ENCODE measurements around the gene SHISA6.
"Not testable (repeated sequence)": the region's sequence is repeated elsewhere in the genome, so short reads cannot be mapped to it uniquely, and the experiment has no call there.

The SHISA6 gene

DNA sequence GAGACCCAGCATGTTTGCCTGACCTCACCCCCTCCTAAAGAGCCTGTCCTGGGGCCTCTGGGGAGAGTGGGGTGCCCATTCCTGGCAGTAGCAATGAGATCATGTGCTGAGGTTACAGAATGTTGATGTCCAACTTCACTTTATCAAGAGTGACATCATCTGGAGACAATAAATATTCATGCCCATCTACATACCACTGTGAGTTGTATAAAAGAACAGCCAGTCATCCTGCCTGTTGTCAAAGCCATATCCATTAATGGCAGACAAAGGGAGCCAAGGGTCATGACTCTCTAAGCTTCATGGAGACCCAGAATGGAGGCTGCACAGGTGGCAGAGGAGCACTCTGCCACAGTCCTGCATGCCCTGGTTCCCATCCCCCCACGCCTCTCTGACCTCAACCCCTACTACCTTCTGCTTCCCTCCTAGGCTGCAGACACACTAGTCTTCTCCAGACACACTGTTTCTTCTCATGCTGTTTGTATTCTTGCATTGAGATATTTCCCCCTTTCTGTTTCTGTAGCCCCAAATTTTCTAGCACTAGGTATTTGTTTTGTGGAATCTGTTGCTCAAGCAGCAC, 27.1 kb downstream of the SHISA6 start:
- DNase-seq (ENCODE audit: low spot score), result no peak

DNA sequence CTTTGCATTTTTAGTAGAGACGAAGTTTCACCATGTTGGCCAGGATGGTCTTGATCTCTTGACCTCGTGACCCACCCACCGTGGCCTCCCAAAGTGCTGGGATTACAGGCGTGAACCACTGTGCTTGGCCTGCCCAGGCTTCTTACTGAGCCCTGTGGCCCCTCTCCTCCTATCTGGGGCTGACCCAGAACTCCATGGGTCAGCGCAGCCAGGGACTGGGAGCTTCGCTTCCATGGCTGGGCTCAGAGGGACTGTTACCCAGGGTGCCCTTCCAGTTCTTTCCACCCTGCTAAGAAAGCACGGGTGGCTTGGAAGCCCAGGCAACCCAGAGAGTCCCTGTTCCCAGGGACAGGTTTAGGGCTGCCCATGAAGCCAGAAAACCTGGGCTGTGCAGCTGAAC, 28.2 kb downstream of the SHISA6 start:
- no peak for DNase-seq (ENCODE audit: low spot score)

DNA sequence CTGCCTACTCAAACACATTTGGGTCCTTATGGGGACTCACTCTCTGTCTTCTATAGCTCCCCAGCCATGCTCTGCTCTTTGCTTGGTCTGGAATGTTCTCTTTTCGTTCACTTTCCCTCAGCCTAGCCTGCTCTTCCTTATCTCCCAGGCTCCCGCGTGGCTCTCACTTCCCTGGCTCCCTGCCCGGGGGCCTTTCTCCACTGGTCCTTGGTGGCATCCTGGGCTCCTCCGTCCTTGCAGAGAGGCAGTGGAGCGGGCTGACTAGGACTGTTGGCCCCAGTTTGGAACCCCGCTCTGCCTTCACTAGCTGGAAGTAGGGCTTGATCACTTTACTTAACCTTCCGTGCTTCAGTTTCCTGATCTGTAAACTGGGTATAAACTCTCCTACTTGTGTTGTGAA, 31.2 kb downstream of the SHISA6 start:
- DNase-seq (ENCODE audit: low spot score), result no peak

DNA sequence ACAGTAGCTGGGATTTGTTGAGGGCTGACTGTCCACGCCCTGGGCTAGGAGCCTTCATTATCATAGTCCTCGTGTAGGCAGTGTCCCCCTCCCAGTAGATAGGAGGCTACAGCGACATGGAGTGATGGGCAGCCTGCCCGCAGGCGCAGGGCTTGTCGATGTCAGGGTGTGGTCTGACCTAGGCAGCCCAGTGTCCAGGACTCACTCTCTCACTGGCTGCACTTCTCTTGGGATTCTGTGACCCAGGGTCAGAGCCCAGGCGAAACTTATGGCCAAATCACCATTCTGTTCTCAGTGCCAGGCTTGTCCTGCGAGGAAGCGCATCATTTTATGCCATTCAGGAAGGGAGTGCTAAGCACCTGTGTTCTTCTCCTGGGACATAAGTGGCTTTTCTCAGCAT, 32.6 kb downstream of the SHISA6 start:
- DNase-seq (ENCODE audit: low spot score), result no peak

DNA sequence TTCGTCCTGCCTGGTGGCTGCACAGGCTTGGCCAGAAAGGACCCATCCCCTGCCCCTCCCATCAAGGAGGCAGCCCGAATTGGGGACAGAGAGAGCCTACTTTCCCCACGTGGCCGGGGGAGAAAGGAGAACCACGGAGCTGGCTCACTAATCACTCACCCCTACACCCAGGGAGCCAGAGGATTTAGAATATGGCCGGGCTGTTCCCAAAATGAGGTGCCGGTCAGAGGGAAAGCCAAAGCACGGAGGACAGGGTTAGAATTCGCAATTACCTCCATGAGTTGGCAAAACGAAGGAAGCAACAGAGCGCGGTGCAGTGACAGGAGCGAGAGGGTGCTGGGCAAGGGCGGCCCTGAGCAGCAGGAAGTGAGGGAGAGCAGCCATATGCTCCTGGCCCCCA, 33.1 kb downstream of the SHISA6 start:
- DNase-seq (ENCODE audit: low spot score), result no peak

DNA sequence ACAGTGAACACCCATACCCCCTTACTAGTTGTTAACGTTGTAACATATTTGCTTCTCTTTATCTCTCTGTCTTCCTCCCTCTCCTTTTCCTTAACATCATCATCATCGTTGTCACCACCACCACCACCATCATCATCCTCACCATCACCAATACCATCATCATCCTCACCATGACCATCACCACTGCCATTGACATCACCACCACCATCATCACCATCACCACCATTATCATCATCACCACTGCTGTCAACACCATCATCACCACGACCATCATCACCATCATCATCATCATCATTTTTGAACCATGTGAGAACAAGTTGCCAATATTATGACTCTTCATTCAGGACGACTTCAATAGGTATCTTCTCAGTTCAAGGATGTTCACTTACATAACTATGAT, 35.5 kb downstream of the SHISA6 start:
- no peak for DNase-seq (ENCODE audit: low spot score)

DNA sequence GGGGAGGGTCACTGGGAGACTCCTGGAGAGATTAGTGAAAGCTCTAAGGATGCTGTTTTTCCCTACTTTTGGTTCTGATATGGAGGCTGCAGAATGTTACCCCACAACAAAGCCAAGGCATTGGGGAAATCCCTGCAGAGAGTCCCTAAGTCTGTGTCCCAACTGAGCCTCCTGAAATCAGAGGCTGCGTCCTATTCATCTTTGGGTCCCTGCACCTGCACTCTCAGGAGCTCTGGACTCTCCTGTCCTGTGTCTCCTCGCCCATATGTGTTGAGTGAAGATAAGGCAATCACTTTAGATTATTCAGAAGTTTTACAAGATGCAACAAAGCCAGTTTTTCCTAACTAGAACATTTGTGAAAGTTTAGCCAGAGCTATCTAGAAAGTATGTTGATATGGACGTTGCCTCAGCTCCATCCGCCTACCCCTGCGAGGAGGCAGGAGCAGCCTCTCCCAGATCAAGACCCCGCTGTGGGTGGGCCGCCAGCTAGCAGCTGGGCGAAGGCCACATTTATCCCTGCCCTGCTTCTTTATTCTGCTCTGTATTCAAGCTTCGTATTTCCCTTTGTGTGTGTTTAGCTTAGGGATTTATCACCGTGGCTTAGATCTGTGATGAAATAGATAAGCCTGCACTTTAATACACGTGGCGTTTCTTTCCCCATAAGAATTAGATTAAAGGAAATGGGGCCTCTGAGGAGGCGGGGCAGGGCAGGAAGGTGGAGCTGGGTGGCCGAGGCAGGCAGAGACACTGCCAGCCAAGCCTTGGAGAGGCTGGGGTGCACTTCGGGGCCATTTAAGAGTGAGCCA, 37.4 kb downstream of the SHISA6 start:
- DNase-seq (ENCODE audit: low spot score), result no peak

DNA sequence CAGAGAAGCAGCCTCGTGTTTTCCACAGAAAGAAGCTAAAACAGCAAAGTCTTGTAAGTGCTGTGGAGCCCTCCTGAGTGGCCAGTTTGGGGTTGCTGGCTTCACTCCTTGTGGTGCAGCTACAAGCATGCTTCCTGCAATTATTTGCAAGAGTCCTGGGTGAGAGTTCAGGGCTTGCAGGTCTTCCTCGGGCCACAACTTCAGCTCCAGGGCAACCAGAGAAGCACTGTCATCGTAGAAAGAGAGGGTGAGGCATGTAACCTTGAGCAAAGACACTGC, 37.9 kb downstream of the SHISA6 start:
- DNase-seq (ENCODE audit: low spot score), result no peak

DNA sequence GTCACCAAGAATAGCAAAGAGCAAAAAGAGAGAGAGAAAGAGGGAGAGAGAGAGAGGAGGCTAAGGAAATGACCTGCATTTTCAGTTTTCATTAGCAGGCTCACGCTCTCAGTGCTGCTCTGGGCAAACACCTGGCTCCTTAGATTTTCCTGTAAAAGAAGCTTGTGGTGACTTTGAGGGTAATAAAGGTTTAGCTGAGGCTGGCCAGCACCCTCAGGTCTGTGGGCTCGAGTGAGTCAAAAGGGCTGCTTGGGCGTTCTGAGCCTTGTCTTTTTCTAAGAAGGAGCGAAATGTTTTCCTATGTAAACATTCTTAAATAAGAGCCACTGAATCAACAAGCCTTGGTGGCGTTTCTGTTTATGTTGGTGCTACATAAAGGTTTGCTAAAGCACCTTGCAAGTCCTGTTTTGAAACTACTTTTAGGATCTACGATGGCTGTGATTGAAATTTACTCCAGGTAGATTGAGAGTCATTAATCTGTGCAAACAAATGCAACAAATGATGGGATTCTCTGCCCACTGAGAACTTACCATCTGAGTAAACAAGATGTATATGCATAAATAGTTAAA, 38.8 kb downstream of the SHISA6 start:
- no peak for DNase-seq (ENCODE audit: low spot score)

DNA sequence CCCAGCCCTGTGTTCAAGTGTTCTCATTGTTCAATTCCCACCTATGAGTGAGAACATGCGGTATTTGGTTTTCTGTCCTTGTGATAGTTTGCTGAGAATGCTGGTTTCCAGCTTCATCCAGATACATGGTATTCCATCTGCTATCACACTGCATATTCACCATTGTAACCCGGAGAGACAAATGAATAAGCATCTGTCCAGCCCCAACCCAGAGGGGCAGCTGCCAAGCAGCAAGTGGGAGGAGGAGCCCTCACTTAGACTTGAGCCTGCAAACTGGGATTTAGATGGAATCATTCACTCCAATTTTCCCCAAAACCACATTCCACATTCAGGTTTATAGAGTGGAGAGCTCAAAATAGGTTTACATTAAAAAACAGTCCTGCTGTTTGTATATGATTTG, 41.6 kb downstream of the SHISA6 start:
- no peak for DNase-seq (ENCODE audit: low spot score)

DNA sequence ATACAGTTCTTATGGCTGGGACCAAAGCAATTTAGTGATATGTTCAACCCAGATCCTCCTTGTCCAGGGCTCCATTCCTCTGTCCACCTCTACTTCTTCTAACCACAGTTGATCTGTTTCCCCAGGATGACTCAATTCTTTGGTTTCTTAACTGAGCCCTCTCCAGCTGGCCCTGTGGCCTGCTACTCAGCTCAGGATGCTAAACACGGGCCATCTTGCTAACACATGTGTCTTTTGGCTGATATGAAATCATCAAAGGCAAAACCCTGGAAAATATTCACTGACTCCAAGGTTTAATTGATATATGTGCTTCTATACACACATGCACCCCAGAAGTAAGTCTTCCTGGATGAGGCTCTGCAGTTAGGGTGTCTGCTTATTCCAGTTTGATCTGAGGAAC, 43.8 kb downstream of the SHISA6 start:
- no peak for DNase-seq (ENCODE audit: low spot score)

DNA sequence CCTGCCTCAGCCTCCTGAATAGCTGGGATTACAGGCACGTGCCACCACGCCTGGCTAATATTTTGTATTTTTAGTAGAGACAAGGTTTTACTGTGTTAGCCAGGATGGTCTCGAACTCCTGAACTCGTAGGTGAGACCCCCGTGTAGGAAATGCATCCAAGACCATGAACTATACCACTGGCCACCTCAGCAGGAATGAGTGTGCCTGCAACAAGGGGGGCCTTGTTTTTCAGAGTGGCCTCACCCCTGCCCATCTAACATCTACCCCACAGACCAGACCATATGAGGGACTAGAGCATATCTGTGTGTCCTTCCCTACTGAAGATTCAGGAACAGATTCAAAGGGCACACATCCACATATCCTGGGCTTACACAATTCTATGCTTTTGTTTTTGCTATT, 44.9 kb downstream of the SHISA6 start:
- DNase-seq (ENCODE audit: low spot score), result no peak

DNA sequence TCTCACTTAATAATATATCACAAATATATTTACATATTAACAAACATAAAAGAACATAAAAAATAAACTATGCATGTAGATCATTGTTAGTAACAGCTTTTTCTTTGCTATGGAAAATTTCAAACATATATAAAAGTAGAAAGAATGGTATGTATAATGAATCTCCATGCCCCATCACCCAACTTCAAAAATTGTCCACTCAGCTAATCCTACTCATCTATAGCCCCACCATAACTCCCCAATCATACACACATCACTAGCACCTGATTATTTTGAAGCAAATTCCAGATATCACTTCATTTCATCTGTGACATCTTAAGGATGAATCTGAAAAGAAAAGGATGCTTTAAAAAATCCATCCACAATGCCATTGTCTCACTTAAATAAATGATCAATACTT, 46.8 kb downstream of the SHISA6 start:
- DNase-seq (ENCODE audit: low spot score), result no peak

DNA sequence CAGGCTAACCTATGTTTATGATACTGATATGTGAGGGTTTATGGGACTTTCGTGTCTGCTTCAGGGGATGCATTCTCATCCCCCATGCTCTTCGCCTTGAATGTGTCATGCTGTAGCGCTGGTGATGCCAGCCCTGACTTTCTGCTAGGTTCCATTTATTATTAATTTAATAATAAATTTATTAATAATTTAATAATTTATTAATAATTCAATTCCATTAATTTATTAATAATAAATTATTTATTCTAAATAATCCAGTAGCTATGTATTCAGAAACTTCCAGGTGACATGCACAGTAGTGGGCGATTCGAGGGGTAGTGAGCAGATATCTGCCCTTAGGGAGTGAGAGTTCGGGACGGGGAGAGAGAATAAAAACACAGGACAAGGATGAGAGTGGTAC, 49.8 kb downstream of the SHISA6 start:
- DNase-seq (ENCODE audit: low spot score), result no peak

DNA sequence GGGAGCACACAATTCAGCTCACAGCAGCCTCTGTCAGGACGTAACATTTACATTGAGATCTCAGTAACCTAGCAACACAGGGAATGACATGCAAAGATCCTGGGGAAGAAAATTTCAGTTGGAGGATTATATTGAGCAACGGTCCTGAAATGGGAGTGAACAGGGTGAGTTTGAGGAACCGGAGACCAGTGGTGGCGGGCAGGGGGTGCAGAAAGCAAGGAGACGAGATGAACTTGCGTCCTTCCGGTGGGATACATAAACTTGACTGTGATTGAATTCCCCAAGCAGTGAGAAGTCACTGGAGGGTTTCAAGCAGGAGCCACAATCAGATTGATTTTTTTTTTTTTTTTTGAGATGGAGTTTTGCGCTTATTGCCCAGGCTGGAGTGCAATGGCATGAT, 51.5 kb downstream of the SHISA6 start:
- DNase-seq (ENCODE audit: low spot score), result no peak

DNA sequence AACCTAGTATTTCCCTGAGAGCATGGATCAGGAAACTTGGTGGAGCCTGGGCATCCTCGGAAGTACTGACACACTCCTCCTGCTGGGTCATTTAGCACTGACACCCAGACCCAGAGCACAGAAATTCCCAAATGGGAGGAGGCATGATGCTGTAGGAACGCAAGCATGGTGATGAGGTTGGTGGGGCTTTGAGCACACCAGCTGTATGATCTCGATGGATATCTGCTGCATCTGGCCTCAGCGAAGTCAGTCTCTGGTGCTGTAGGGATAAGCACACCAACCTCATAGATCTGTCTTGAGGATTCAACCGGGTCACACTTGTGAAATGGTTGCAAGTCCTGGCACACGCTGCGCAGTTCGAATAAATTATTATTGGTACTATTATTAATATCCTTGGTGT, 52.5 kb downstream of the SHISA6 start:
- DNase-seq (ENCODE audit: low spot score), result no peak

DNA sequence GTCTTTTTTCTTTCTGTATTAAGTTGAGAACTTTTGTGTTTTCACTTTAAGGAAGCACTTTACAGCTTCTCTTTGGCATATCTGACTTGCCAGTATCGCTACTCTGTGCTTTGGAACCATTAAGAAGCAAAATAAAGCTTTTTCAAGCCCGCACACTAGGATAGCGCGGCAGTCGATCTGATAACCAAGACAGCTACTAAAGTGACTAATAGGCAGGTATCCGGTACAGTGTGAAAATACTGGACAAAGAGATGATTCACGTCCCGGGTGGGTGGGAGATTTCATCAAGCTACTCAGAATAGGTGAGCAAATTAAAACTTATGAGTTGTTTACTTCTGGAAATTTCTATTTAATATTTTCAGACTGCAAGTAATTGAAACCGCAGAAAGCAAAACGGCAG, 53.8 kb downstream of the SHISA6 start:
- DNase-seq (ENCODE audit: low spot score), result no peak

DNA sequence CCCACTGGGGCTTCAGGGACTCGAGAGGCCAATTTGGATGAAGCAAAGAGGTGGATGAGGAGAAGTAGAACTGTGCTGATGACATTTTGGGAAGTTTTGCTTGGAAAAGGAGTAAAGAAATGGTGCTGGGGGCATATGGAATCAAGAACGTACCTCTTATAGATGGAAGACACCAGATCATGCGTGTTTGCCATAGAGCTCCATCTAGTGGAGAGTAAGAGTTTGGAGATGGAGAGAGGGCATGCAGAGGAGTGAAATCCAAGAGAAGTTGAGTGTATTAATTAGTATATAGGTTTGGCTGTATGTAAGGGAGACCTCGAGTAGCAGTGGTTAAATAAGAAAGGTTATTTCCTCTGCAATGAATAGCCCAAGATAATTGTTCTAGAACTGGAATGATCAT, 56.0 kb downstream of the SHISA6 start:
- peak; percentile 5 for DNase-seq (ENCODE audit: low spot score)

DNA sequence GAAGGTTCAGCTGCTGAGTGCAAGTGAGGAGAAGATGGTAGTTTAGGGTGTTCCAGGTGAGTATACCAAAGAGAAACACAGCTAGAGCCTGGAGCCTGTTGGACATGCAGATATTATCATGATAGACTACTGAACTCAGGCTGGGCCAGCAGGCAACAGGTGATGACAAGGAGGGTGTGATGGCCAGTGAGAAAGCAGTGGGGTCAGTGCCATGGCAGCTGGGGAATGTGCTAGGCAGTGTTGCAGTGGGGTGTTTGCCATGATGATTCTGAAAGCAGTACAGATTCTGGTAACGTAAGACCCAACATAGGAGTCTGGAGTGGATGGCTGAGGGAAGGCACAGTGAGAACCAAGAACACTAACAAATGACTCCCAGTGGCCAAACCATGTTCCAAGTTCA, 57.4 kb downstream of the SHISA6 start:
- no peak for DNase-seq (ENCODE audit: low spot score)

DNA sequence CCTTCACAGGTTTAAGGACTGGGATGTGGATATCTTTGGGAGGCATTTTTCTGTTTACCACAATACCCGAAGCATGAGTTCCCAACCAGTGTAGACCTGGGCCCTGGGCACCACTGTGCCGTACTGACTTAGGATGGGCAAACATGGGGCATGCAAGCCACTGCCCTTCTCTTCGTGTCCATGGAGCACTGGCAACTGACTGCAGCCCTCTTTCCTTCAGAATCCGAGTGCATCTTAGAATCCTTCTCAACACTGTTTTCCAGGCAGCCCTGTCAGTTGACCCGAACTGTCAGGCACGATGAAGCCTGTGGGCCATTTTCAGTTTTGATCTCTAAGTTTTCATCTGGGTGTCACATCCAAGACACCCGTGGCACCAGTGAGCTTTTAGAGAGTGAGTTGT, 59.2 kb downstream of the SHISA6 start:
- DNase-seq (ENCODE audit: low spot score), result no peak

DNA sequence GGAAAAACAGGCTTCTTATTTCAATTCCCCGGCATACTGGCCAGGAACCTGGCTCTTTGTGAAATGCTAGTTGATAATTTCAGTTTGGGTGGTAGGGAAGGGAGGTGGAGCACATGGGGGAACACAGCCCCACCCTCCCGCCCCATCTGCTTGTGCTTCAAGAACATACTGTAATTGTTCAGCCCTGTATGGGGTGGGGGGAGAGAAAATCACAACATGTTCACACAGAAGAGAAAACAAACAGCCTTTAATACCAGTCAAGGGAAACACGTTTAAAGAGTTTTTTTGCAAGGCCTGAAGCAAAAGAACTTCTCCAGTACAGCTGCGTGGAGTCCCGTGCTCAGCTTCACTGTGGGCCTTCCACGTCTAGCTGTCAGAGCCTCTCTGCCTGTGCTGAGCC, 59.7 kb downstream of the SHISA6 start:
- no peak for DNase-seq (ENCODE audit: low spot score)

DNA sequence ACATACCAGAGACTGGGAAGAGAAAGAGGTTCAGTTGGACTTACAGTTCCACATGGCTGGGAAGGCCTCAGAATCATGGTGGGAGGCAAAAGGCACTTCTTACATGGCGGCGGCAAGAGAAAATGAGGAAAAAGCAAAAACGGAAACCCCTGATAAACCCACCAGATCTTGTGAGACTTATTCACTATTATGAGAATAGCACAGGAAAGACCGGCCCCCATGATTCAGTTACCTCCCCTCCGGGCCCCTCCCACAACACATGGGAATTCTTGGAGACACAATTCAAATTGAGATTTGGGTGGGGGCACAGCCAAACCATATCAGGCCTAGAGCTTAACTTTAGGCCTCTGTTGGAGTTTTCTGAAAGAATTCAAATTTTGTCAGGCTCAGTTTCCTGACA, 60.9 kb downstream of the SHISA6 start:
- DNase-seq (ENCODE audit: low spot score), result not testable (repeated sequence)

DNA sequence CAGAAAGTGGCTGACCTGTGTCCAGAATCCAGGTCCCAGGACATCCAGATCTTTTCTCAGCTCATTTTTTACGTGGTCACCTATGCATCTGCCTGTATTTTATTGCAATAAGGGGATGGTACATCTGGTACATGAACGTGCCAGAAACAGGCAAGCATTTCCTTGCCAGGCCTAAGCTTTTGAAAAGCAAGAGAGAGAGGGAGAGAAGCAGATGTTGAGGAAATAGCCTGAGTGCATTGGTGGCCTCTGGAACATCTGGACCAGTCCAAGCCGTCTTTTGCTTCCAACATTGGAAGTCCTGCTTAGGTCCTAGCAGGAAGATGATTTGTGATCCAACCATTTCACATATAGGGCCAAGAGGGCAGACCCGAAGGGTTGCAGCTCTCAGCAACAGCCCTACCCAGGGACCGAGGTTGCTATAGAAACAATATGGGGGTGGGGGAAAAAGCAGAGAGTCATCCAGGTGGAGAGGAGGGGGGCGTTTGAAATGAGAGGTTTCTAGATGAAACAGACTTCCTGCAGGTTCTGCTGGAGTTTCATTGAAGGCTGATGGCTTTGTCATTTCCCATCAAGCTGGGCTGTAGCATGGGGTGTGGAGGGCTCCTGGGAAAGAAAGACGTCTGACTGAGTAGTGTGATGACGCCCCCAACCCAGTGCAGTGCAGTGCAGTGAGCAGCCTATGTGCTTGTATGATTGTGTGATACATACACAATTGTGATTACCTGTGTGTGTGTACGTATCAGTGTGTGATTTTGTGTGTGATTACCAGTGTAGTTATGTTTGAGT, 61.6 kb downstream of the SHISA6 start:
- DNase-seq (ENCODE audit: low spot score), result no peak

Measured in kidney capillary endothelial cell (primary cell).